Spleen (tissue), 7 donors: ENCODE measurements around the gene FAM53B.

Experiments used
- CTCF ChIP-seq, 11 experiments: fragments of 200-600 bp in 7 of 11; fragments of 450-650 bp in 4 of 11; sonication (generic) in 4 of 11; IDR thresholded peaks in 8 of 11; conservative IDR thresholded peaks in 3 of 11; 1 replicate in 7 of 11; 2 replicates in 4 of 11; pipeline versions ENCODE4 v1.4.0 to v1.8.0; 2016 to 2021; ENCODE audit warnings: antibody characterized with exemption in 11 of 11, inconsistent platforms in 4 of 11, mild to moderate bottlenecking in 1 of 11
- POLR2A ChIP-seq, 3 donors: fragments of 450-650 bp; IDR thresholded peaks; one replicate each; pipeline ENCODE4 v1.5.1; 2017; ENCODE audit warnings: antibody characterized with exemption in 3 of 3, mild to moderate bottlenecking in 1 of 3
- POLR2AphosphoS5 ChIP-seq, 3 donors: sonication (generic); formaldehyde crosslinking; IDR thresholded peaks; one replicate each; pipeline ENCODE4 v1.5.1; 2017; ENCODE audit warnings: antibody characterized with exemption in 3 of 3
- donor health status: DM: no; HTN: no; CAD: no; lungs with moderate emphysema.
- donor health status: DM: no; HTN: no; CAD: no.
- donor health status: DM: no; HTN: no; CAD: no.

- TF ChIP-seq CTCF (IDR thresholded peaks at IDR 0.05 in 8 of 11, conservative IDR thresholded peaks at IDR 0.05 in 3 of 11) (no peak), POLR2A (IDR thresholded peaks at IDR 0.05) (no peak), POLR2AphosphoS5 (IDR thresholded peaks at IDR 0.05) (no peak)
These were observed 122.5 kb downstream of the FAM53B start for GRCh38 chr10:124621637-124622036.
